Activated CD8-positive, alpha-beta memory T cell treated with anti-CD3 and anti-CD28 coated beads, Interleukin-2, amount 50 U/mL, for 4 hours (primary cell): ENCODE results near the gene OR10J1.
"Not testable (repeated sequence)": the region's sequence is repeated elsewhere in the genome, so short reads cannot be mapped to it uniquely, and the experiment has no call there.

ENCODE experiments used
- DNase-seq: peaks from one replicate; pipeline ENCODE4 v3.0.0-alpha.2; 2020

OR10J1 gene, protein sequence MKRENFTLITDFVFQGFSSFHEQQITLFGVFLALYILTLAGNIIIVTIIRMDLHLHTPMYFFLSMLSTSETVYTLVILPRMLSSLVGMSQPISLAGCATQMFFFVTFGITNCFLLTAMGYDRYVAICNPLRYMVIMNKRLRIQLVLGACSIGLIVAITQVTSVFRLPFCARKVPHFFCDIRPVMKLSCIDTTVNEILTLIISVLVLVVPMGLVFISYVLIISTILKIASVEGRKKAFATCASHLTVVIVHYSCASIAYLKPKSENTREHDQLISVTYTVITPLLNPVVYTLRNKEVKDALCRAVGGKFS

GRCh38 chr1:159439422-159439821, at the start of gene OR10J1:
Gene OR10J1, plus strand, starts transcription at chr1:159439722. Its CDS starts 70 bp downstream, at chr1:159439792.
- DNase-seq = no peak

GRCh38 chr1:159406821-159407220, 32.7 kb upstream of the OR10J1 start:
- DNase-seq = no peak

DNA sequence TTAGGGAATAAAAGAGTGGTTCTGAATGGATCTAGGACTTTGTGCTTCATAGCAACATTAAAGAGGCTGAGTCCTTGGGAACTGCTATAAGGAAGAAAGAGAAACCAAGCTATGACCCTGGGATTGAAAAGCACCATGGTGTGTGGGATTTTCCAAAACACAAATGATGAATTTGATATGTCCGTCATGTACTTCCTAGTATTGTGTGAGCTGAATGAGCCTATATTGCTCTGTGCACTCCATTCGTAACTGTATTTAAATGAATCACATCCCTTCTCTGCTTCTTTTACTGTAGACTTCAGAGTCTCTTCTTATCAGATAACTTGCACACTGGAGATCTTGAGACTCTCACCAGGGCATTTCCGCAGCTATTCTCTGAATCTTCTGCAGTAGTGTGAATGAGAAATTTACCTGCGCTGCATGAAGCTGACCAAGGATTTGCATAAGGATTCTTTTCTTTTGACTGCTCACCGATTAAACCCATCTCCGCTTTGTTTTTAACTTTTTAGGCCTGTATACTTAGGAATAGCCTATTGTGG, 30.6 kb upstream of the OR10J1 start:
- no peak for DNase-seq

GRCh38 chr1:159421821-159422220, 17.7 kb upstream of the OR10J1 start:
- DNase-seq = no peak

- no peak for DNase-seq
Observed at GRCh38 chr1:159428536-159428935, 11.0 kb upstream of the OR10J1 start.

DNA sequence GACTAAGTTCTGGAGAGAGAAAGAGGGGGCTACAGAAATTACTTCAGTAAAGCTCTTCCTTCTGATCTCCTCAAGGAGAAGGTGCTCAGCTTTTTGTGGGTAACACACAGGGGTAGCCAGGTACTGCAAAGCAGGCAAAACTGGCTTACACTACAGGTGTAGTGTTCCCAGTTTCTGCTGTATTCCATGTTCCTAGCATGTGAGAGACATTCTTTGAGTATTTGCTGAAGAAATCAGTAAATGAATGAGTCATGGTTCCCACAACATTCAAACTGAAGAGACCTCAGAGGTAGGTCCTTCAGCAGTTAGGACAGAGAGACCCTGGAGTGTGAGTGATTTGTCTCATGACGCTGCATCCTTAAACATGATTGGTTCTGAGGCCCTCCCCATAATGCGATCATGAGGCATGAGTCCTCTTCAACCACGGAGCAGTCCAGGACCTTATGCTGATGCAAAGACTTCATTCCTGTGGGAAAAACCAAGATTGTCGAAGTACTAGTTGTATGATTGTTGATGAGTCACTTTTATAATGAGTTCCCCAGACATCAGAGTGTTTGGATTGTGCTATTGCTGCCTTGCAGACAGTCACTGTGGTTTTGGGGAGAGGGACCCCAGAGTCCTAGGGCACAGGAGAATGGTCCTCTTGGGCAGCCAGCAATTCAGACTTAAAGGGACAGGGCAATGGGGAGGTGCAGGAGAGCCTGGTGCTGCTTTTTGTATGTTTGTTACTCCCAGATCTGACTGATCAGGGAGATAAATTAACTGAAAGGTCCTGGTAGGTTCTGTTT, 10.3 kb upstream of the OR10J1 start:
- DNase-seq = no peak

- DNase-seq = no peak
Observed at GRCh38 chr1:159430985-159431384, 8.5 kb upstream of the OR10J1 start.

DNA sequence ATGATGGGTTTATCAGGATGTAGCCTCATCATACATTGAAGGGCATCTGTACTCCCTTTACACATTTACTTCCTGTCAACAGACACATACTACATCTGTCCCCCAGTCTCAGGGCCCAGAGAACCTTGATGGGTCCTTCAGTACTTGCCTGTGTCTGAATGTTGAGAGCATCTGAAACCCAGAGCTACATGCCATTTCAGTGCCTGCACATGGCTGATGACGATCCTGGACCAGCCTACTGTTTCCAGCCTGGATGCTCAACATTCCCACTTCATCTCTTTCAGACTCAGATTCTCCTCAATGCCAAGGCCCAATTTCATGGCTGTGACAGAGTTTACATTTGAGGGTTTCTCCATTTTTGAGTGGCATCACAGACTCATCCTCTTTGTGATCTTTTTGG, 7.6 kb upstream of the OR10J1 start, which contains the start of gene OR10J4:
Gene OR10J4, plus strand, starts transcription at position 301 of the 400 bp plus-strand sequence.
- no peak for DNase-seq

DNA sequence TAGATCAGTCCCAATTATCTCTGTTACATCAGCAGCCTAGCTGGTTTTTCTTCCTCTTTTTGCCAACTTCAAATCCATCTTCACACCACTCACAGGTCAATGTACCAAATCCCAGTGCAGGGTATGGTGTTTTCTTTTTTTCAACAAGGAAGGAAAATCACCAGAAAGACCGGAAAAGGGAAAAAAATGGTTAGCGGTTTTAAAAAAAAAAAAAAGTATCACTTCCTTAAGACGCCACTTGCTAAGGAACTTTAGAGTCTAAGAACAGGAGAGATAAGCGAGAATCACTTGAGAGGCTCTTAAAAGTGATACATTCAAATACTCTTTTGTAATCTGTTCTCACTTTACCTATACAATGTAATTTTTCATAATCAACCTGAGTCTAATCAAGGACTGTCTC, 3.1 kb upstream of the OR10J1 start:
- no peak for DNase-seq

- DNase-seq = no peak
Observed at GRCh38 chr1:159441360-159441759, 1.8 kb downstream of the OR10J1 start.

- DNase-seq = no peak
Observed at GRCh38 chr1:159442428-159442827, 2.9 kb downstream of the OR10J1 start.

GRCh38 chr1:159443066-159443750, 3.7 kb downstream of the OR10J1 start:
- no peak for DNase-seq

DNA sequence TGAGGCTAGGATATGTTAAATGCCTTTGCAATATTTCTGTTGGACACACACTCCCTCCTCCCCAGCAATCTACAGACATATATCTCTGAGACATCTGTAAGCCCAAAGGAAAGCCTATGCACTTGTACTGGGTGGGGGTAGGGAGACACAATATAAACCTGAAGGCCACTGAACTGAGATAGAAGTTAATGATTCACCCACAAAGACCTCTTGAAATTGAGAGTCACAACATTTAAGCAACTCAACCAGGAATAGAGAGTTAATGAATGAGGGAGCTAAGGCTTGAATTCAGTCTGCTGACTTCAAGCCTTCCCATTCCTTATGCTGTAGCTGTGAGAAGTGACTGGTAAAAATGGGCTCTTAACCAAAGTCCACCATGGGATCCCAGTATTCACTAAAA, 5.0 kb downstream of the OR10J1 start:
- DNase-seq = no peak

DNA sequence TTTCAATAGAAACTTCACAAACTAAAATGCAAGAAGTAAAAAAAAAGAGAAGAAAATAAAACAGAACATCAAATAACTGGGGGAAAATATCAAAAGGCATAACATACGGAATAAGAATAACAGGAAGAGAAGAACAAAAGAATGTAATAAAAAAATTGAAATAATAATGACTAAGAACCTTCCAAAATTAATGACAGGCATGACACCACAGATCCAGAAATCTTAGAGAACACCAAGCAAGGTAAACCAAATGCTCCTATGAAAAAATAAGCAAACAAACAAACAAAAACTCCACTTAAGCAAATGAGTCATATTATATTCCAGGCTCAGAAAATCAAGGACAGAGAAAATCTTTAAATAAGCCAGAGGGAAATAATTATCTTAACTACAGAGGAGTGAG, 8.7 kb downstream of the OR10J1 start:
- DNase-seq = no peak

DNA sequence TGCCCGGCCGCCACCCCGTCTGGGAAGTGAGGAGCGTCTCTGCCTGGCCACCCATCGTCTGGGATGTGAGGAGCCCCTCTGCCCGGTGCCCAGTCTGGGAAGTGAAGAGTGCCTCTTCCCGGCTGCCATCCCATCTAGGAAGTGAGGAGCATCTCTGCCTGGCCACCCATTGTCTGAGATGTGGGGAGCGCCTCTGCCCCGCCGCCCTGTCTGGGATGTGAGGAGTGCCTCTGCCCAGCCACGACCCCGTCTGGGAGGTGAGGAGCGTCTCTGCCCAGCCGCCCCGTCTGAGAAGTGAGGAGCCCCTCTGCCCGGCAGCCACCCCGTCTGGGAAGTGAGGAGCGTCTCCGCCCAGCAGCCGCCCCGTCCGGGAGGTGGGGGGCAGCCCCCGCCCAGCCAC, 10.1 kb downstream of the OR10J1 start:
- not testable (repeated sequence) for DNase-seq

- DNase-seq = no peak
Observed at GRCh38 chr1:159459551-159459950, 20.0 kb downstream of the OR10J1 start.

DNA sequence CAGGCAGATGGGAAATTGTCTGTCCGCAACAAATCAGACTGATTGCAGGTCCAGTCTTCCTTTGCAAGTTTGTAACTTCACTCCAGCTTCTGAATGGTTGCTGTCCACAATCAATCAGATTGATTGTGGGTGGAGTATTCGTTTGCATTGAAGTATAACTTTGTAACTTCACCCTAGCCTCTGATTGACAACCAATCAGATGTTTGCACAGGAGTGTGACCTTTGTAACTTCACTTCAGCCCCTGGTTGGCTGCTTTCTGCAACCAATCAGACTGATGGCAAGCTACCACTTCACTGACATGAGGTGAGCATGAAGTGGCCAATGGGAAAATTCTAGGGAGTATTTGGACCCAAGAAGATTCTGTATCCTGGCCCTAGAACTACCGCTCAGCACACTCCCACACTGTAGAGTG, 25.7 kb downstream of the OR10J1 start:
- no peak for DNase-seq

DNA sequence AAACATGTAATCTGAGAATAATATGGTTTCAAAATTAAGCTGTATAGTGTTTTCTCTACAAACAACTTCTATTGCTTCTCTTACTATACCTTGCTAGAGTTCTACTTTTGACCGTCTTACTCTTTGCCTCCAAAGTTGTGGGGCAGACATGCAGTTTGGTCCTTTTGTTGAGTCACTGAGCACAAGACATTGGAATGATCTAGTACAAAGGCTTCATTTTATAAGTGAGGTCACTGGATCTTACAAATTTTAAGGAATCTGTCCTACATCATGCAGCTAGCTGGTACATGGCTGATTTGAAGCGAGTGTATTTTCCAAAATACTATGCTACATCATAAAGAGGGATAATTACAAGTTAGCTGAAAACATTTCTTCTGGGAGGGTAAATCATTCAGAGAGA, 28.8 kb downstream of the OR10J1 start:
- no peak for DNase-seq

- no peak for DNase-seq
Observed at GRCh38 chr1:159469921-159470533, 30.5 kb downstream of the OR10J1 start.

DNA sequence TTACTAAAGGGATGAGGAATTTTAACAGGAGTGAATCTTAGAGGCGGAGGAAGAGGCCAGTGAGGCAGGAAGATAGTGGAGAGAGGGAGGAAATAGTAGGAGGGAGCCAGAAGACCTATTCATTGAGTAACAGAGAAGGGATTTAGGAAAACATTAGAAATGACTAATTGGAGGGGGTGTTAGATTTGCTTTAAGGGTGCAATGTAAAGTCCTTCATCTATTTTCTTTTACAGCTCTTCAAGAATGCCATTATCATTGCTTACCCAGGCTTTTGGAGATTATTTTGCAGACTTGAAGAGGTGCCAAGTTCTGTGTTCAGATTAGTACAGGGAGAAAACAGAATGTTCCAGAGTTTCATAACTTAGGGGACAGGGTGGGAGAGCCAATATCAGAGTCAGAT, 33.8 kb downstream of the OR10J1 start:
- DNase-seq = no peak

DNA sequence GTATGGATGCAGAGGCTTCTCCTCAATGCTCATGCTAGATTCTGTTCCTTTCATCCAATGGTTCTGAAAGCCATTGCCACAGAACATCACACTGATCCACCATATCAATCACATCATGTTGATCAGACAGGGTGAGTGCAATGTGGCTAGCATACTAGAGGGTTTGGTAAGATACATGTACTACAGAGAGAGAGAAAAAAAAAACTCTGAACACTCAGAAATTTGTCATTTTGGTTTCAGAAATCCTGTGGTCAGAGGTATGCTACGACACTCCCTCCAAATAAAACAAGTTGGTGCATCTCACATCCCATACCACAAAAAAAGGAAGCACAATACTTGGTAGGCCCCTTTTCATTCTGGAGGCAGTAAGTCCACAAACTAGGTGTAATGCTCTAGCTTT, 35.4 kb downstream of the OR10J1 start:
- DNase-seq = no peak

GRCh38 chr1:159483501-159483900, 44.0 kb downstream of the OR10J1 start:
- DNase-seq = no peak
